Head of caudate nucleus (tissue), 42 donors: ENCODE data around the gene KRTAP4-3.
"Not testable (repeated sequence)": the region's sequence is repeated elsewhere in the genome, so short reads cannot be mapped to it uniquely, and the experiment has no call there.

Experiments used
- DNase-seq, 42 donors: peaks; one replicate each; pipeline versions ENCODE4 v3.0.0 to v3.0.0-alpha.2; 2020 to 2021; ENCODE audit warnings: mixed read lengths in 7 of 42
- intact Hi-C: fragments of 100-400 bp; cut with DNase I; formaldehyde crosslinking; loops from one replicate; pipeline ENCODE4 v1.15.0; 2022

The KRTAP4-3 gene

DNA sequence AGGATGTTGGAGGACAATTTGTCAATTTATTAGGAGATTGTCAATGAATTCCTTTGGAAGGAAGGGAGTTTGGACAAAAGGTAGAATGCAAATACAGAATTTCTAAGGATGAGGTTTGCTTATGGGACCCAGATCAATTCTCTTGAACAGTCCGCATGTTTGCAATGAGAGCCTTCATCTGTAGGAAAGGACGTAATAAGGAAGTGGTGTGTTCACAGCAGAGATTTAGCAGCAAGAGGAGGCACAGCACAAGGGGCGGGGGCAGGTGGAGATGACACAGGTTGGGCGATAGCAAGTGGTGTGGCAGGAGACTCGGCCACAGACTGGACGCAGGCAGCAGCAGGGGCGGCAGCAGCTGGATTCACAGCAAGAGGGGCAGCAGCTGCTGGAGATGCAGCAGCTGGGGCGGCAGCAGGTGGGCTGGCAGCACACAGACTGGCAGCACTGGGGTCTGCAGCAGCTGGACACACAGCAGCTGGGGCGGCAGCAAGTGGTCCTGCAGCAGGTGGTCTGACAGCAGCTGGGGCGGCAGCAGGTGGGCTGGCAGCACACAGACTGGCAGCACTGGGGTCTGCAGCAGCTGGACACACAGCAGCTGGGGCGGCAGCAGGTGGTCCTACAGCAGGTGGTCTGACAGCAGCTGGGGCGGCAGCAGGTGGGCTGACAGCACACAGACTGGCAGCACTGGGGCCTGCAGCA is 44.6 kb downstream of the KRTAP4-3 start:
- intact Hi-C loops, DNase-seq: not testable (repeated sequence)

DNA sequence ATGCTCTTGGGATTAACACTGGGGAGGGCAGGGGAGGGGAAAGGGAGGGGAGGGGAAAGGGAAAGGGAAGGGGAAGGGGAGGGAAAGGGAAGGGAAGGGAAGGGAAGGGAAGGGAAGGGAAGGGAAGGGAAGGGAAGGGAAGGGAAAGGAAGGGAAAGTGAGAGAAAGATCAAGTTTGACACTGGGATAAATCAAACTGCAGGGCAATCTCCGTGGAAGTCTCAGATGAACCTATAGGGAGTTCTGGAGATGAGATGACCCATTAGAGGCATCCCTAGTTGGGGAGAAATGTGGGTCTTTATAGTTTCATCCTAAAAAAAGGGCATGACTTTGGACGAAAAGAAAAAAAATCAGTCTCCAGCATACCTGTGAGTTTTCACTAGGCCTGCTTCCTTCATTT is 46.3 kb downstream of the KRTAP4-3 start:
- no peak for DNase-seq
- intact Hi-C loops = no loop called here

DNA sequence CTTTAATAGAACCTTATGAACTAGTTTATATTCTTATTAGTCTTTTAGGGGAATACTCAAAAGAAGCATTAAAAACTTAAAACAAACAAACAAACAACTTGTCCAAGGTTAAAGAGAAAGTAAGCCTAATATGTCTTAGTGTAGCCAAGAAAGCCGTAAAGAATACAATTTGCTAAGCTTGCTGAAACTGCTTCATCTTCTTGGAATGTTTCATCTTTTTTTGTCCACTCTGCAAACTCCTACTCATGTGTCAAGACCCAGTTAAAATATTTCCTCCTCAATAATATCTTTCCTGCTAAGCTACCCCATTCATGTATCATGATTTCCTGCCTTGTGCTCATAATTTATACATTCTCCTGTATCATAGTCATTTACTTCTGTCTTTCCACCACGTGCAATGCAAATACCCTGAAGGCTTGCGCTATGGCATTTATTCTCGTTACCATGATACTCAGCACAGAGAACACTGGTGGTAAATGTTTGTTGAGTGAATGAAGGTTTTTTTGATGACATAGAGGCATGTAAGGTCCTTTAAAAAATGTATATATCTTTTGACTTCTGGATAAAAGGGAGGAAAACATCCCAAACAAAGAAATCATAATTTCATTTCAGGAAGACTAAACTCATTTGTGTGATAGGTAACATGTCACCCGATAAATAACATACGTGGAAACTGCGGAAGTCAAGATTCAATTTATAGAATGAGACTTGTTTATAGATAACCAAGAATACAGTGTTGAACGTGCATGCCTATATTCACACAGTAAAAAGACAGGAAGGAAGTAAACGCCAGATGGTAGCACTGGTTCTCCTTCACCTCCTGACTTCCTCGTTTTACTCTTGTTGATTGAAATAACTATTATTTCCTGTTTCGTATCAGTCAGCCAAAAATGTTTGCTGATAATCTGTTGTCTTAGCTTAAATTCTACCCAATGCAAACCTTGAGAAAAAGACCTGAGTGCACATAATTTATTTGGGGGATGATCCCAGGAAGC is 48.0 kb downstream of the KRTAP4-3 start:
- not testable (repeated sequence) for DNase-seq

DNA sequence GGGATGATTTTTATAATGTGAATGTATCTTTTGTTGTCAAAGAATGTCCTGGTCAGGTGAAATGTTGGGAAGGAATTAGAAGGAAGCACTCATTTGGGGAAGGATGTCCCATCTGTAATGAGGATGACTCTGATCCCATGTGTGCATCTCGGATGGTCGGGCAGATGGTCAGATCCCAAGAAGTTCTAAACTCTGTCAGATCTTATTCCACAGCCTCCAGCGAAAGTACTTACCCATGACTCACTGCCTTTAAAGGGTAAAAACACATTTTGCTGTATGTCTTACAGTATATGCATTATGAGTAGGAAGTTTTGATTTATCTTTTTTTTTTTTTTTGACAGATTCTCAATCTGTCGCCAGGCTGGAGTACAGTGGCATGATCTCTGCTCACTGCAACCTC is 49.3 kb downstream of the KRTAP4-3 start:
- intact Hi-C loops = no loop called here
- no peak for DNase-seq

More for the DNA sequence above, 48.0 kb downstream of the KRTAP4-3 start:
- intact Hi-C loops = not testable (repeated sequence)

DNA sequence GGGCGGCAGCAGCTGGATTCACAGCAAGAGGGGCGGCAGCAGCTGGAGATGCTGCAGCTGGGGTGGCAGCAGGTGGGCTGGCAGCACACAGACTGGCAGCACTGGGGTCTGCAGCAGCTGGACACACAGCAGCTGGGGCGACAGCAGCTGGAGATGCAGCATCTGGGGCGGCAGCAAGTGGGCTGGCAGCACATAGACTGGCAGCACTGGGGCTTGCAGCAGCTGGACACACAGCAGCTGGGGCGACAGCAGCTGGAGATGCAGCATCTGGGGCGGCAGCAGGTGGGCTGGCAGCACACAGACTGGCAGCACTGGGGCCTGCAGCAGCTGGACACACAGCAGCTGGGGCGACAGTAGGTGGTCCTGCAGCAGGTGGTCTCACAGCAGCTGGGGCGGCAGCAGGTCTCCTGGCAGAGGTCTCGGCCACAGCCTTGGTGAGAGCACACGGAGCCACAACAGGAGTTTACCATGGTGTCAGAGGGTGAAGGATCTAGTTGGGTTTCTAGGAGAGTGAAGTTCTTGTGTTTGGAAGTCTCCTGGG is 50.1 kb downstream of the KRTAP4-3 start, which contains the start of gene KRTAP4-11:
KRTAP4-11 (minus strand) TSS at position 528 of the 541 bp plus-strand sequence; CDS start at position 470, 58 bp downstream.
- intact Hi-C loops, DNase-seq: not testable (repeated sequence)
